AML-193 (cell line): ENCODE data around the gene ZNF695.
"Not testable (repeated sequence)": the region's sequence is repeated elsewhere in the genome, so short reads cannot be mapped to it uniquely, and the experiment has no call there.

Source experiments
- DNase-seq, 2 experiments: peaks; one replicate each; lab custom pipeline; 2025; lab: John Stamatoyannopoulos, UW

Gene ZNF695

DNA sequence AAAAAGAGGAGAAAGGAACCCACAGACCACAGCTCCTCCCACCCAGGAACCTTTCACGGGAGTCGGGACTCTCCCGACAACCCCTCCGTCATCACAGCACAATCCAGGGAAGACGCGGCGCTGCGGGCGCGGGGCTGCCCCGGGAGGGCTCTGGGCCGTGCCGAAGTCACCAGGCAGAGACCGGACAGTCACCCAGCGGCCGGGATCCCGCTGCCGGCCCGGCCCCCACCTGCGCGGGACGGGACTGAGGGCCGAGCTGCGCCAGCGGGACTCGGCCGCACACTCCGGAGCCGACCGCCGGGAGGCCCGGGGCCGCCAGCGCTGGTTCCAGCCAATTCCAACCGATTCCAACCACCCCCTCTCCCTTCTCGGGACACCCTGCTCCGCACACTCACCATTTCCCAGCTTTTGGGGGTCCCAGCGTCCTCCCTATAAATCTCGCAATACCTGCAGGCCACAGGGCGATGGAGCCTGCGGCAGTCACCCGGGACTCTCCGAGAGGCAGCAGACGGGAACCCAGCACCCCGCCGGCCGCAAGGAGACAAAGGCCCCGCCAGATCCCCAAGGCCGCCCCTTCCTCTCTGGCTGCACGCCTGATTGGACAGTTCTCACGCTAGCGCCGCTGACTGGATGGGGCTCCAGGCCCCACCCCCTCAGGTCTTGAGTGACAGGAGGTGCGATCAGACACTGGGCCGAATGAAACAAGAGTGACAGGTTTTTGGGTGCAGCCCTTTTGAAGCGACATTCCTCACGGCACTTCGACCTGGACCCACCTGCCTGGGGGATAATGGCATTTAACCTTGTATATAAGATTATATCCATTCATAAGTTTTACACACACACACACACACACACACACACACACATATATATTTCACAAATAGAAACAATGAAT is at the start of gene ZNF695:
Gene ZNF695 (minus strand): TSS at position 547 of the 895 bp plus-strand sequence. CDS start 149 bp downstream, at position 398.
- DNase-seq, result peak; percentile 97

GRCh38 chr1:247056071-247056470 is 48.2 kb upstream of the ZNF695 start:
- no peak for DNase-seq

DNA sequence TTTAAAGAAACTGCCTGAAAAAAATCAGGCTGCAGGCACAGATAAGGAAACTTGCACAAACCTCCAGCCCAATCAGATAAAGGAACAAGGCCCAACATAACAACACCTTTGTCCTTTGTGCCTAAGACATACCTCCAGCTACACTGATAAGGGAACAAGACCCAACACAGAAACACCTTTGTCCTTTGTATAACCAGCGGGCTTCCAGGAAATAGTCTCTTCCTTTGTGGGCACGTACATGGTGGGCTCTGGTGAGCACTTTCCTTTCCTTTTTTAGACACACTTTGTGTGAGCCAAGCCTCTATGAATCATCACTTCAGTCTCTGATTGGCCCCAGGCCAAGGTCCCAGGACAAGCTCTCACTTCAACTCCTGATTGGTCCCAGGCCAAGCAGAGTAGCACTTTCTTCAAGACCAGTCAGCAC is 47.1 kb upstream of the ZNF695 start:
- DNase-seq, result no peak

- DNase-seq, result no peak
These were observed 39.8 kb upstream of the ZNF695 start for GRCh38 chr1:247047702-247048101.

- DNase-seq, result no peak
These were observed 39.4 kb upstream of the ZNF695 start for GRCh38 chr1:247047260-247047659.

DNA sequence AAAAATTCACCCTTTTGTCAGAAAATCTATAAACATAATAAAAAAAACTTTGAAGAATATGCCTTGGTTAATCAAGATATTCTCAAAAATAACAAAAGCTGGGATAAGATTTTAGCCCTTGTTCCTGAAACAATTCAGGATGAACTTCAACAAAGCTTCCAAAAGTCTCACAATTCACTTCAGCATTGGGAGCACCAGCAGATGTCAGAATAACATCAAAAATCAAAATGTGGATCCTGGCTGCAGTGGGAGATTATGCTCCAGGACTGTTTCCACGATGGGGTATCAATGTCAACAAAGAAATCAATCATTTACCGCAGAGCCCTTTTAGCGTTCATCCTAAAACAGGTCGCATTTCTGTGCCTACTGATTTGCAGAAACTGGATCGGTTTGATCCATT is 35.5 kb upstream of the ZNF695 start:
- DNase-seq, result no peak

GRCh38 chr1:247037511-247038320 is 29.9 kb upstream of the ZNF695 start:
- DNase-seq, result no peak

DNA sequence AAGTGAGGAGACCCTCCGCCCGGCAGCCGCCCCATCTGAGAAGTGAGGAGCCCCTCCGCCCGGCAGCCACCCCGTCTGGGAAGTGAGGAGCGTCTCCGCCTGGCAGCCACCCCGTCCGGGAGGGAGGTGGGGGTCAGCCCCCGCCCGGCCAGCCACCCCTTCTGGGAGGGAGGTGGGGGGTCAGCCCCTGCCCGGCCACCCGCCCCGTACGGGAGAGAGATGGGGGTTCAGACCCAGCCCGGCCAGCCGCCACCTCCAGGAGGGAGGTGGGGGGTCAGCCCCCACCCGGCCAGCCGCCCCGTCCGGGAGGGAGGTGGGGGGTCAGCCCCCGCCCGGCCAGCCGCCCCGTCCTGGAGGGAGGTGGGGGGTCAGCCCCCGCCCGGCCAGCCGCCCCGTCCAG is 24.4 kb upstream of the ZNF695 start:
- not testable (repeated sequence) for DNase-seq

GRCh38 chr1:247024658-247025057 is 16.8 kb upstream of the ZNF695 start:
- DNase-seq, result not testable (repeated sequence)

GRCh38 chr1:247013391-247013790 is 5.5 kb upstream of the ZNF695 start:
- no peak for DNase-seq

DNA sequence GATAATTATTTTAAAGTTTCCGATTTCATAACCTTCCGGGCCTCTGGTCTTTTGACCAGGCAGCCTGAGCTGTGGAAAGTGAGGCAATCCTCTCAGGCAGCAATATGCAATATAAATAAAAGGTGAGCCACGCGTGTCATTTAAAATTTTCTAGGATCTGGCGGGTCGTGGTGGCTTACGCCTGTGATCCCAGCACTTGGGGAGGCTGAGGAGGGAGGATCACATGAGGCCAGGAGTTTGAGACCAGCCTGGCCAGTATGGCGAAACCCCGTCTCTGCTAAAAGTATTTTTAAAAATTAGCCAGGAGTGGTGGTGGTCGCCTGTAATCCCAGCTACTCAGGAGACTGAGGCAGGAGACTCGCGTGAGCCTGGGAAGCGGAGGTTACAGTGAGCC is 546 bp upstream of the ZNF695 start:
- peak; percentile 58 to 74 for DNase-seq

DNA sequence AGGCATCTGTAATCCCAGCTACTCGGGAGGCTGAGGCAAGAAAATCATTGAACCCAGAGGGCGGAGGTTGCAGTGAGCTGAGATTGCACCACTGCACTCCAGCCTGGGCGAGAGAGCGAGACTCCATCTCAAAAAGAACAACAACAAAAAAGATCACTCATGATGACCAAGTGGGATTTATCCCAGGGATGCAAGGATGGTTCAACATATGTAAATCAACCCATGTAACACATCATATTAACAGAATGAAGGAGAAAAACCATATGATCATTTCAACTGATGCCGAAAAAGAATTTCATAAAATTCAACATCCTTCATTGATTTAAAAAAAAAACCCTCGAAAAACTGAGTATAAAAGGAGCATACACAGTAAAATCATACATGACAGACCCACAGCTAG is 3.8 kb downstream of the ZNF695 start:
- DNase-seq, result not testable (repeated sequence)

GRCh38 chr1:246989901-246990300 is 18.0 kb downstream of the ZNF695 start:
- DNase-seq, result no peak

DNA sequence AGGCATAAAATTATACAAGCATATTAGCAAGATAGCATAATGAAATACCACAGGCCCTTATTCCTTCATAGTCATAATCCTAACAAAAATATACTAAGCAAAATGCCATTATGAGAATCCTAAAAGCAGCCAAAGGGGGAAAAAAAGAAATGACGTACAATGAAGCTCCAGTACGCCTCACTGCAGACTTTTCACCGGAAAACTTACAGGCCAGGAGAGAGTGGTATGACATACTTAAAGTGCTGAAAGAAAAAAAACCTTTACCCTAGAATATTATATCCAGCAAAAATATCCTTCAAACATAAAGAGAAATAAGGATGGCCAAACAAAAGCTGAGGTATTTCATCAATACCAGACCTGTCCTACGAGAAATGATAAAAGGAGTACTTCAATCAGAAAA is 19.5 kb downstream of the ZNF695 start:
- no peak for DNase-seq

GRCh38 chr1:246987083-246987690 is 20.7 kb downstream of the ZNF695 start:
- DNase-seq, result no peak

GRCh38 chr1:246978785-246979184 is 29.1 kb downstream of the ZNF695 start:
- no peak for DNase-seq

DNA sequence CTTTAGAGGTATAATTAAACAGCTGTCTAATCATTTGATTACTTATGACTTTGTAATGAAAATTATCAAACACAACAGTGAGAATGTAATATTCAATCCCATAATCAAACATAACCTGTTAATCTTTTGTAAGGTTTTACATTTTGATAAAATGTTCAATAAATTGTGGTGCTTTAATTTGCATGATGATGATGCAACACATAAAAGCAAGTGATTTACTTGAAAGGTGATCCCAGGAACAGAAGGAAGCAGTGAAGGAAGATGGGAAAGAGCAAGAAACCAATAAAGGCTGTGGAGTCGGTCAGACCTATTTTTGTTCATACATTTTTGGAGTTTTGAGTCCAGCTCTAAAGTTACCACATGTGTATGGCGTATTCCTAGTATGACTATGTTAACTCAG is 29.6 kb downstream of the ZNF695 start:
- DNase-seq, result no peak

GRCh38 chr1:246971969-246972368 is 35.9 kb downstream of the ZNF695 start:
- no peak for DNase-seq

- peak; percentile 32 to 46 for DNase-seq
These were observed 36.7 kb downstream of the ZNF695 start for GRCh38 chr1:246971090-246971721.

- DNase-seq, result peak in 1 of 2 experiments; percentile 11
These were observed 38.2 kb downstream of the ZNF695 start for GRCh38 chr1:246969621-246970020.

DNA sequence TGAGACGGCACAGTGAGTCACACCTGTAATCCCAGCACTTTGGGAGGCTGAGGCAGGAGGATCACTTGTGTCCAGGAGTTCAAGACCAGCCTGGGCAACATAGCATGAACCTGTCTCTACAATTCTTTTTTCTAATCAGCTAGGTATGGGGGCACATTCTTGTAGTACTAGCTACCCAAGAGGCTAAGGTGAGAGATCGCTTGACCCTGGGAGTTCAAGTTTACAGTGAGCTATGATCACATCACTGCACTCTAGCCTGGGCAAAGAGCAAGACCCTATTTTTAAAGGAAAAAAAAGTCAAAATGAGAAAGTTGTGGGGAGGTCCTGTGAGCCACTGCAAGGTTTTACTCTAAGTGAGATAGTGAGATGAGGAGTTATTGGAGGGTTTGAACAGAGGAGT is 41.4 kb downstream of the ZNF695 start:
- no peak for DNase-seq
